Erythroblast (primary cell): ENCODE results near the gene BLOC1S3.

Experiments
- DNase-seq, 2 experiments: peaks; one replicate each; lab custom pipeline; 2025; lab: John Stamatoyannopoulos, UW
- GATA1 ChIP-seq: IDR thresholded peaks from 2 replicates; pipeline ENCODE4 v1.6.1; 2011; ENCODE audit warnings: low read depth, mild to moderate bottlenecking, control low read depth, low read length, moderate library complexity
- POLR2A ChIP-seq: IDR thresholded peaks from 2 replicates; pipeline ENCODE4 v1.6.1; 2011; ENCODE audit warnings: mild to moderate bottlenecking, low read length

Gene BLOC1S3

GRCh38 chr19:45151821-45152503, 26.6 kb upstream of the BLOC1S3 start:
- TF ChIP-seq POLR2A = no peak
- TF ChIP-seq GATA1 = no peak
- DNase-seq = no peak

GRCh38 chr19:45152504-45153338, 25.9 kb upstream of the BLOC1S3 start:
- DNase-seq = peak; percentile 53 to 69

DNA sequence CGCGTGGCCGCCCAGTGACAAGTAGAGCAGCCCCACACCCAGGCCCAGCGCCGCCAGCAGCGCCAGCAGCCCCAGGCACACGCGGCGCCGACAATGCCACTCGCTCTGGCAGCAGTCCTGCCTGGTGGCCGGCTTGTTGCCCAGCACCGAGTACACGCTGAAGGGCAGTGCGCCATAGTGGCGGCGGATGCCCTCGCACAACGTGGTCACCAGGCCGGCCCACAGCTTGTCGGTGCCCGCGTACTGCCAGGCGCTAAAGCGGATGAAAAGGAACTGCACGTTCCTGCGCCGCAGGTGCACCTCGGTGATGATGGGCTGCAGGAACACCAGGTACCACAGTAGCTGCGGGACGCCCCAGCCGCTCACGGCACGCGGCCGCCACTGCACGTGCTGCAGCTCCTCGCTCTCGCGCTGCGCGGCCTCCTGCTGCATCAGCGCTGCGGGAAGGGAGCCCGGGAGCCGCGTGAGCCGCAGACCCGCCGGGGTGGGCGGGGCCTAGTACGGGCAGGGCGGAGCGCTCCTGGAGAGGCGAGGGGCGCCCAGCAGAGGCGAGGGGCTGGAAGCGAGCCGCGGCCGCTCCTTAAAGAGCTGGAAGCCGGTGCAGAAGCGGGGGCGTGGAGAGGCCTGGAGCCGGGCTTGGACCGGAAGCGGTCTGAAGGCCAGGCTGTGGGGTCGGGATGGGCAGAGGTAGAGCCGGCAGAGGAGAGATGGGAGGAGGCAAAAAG, 25.1 kb upstream of the BLOC1S3 start:
- DNase-seq = peak; percentile 45 to 50
- TF ChIP-seq GATA1 (no peak), POLR2A (no peak)

More at GRCh38 chr19:45152504-45153338, 25.9 kb upstream of the BLOC1S3 start:
- TF ChIP-seq GATA1 = no peak
- TF ChIP-seq POLR2A = no peak

GRCh38 chr19:45154064-45154827, 24.3 kb upstream of the BLOC1S3 start:
- peak; percentile 32 to 35 for DNase-seq
- TF ChIP-seq GATA1 (no peak), POLR2A (no peak)

GRCh38 chr19:45156011-45156630, 22.5 kb upstream of the BLOC1S3 start:
- TF ChIP-seq GATA1 (no peak), POLR2A (no peak)
- no peak for DNase-seq

- DNase-seq = no peak
- TF ChIP-seq GATA1 (no peak), POLR2A (no peak)
These were observed 21.8 kb upstream of the BLOC1S3 start for GRCh38 chr19:45156751-45157150.

DNA sequence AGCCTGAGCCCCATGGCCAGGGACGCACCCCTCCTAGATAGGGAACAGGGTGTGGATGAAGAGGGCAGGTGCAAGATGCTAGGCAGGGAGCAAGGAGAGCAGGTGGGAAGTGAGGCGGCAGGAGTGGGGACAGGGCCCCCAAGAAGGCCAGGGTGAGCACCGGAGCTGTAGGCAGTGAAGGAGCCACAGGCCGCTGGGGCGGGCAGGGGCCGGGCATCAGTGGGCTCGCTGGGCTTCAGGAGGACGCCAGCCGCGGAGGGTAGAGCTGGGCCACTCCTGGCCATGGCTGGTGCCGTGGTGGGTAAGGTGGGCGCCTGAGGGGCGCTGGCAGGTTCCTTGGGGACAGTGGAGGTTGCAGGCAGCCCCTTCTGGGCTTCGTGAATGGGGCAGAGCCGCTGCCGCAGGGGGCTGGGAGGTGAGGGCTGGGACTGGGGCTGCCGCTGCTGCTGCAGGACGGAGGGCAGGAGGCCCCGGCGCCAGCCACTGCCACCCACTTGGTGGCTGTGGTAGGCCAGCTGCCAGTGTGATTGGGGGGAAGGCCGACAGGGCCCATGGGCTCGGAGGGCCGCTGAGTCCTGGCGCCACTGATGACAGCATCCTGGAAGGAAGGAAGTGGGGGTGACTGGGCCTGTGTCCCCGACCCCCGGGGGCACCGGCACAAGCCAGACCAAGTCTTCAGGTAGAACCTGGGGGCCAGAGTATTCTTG, 19.9 kb upstream of the BLOC1S3 start:
- DNase-seq = no peak
- TF ChIP-seq GATA1 (no peak), POLR2A (no peak)

DNA sequence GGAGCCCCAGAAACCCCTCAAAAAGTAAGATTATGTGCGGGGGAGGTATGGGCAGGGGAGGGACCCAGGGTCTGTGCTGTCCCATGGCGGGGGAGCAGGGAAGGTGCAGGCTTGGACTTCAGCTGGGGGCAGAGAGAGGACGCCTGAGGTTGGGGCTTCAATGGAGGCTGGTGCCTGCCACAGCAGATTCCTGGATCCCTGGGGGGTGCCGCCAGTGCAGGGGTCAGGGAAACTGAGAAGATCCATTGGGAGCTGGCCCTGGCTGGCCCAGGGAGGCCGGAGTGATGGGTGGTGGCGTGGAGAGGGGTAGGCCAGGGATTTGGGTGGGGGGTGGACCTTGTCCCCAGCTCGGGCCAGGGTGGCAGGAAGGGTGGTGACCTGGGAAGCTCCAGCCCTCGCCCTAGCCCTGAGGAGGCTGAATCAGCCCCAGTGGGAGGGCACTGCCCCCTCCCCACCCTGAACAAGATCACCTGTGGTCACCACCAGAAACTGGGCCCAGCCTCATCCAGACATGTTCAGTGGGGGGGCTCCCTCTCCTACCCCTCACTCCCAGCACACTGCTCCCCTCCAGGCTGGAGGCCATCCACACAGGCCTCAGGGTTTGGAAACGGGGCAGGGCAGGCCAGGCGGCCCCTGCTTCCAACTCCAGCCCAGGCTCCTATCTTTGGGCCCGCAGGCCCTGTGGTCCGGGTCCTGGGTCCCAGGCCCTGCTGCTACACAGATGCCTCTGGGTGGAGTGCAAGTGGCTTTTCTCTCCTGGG, 19.2 kb upstream of the BLOC1S3 start:
- no peak for DNase-seq
- TF ChIP-seq POLR2A = no peak
- TF ChIP-seq GATA1 = no peak

DNA sequence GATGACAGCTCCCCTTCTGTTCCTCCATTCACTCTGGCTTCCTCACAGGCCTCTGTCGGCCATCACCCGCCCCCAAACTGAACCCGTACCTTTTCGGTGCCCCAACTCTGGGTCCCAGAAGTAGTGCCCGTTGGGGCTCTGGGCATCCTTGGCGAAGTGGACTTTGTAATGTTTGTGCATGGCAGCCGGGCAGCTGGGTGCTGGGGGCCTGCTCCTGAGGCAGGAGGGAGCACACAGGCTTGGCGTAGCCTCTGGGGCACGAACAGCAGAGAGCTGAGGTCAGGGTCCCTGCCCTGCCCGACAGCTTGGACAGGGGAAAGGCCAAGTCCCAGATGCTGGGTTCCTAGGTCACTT, 18.6 kb upstream of the BLOC1S3 start:
- DNase-seq = no peak
- TF ChIP-seq POLR2A (no peak), GATA1 (no peak)

GRCh38 chr19:45160870-45161737, 17.5 kb upstream of the BLOC1S3 start, which contains the start of gene NKPD1:
TSS of gene NKPD1 (minus strand) at chr19:45160982. CDS start at chr19:45160150, 832 bp downstream.
- TF ChIP-seq GATA1 (no peak), POLR2A (no peak)
- no peak for DNase-seq

DNA sequence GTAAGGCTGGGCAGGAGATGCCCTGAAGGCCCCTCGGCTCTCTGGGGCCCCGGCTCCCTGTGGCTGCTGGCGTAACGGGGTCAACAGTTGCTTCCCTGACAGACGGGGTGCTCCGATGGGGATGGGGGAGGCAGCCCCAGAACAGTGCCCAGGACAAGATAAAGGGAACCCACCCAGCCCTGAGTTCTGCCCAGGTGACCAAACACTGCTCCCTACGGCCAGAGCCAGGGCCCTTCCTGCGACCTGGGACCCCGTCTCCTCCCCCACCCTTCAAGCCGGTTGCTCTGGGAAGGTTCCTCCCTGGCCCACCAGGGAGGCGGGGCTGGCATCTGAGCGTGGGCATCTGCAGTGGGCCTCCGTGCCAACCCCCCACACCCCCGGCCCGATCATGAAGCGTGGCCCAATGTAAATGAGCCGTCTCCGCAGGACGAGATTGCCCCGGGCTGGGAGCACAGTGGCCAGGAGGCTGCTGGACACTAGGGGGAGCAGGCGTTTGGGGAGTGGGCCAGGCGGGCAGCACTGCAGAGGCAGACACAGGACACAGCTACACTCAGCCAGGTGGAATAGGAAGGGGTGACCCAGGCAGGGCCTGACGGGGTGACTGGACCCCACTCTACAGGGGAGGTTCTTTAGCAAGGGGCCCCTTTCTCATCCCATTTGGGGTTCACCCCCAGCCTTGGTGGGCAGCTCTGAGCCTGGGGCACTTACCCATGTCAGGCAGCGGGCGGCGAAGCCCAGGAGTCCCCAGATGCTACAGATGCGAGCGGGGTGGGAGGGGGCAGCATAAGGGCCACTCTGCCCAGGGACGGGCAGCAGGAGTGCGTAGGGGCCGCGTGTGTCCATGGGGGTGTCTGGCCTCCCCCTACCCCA, 16.6 kb upstream of the BLOC1S3 start:
- DNase-seq = no peak

More for the DNA sequence above, 16.6 kb upstream of the BLOC1S3 start:
- TF ChIP-seq GATA1 (no peak), POLR2A (no peak)
